Jurkat, Clone E6-1 (cell line): ENCODE results near the gene HBA2.
"Not testable (repeated sequence)": the region's sequence is repeated elsewhere in the genome, so short reads cannot be mapped to it uniquely, and the experiment has no call there.

Experiments used
- DNase-seq: peaks from one replicate; pipeline ENCODE4 v3.0.0-alpha.2; 2011; ENCODE audit warnings: low read depth, low spot score
- H3K4me3 ChIP-seq: 2 replicates; pipeline ENCODE4 v1.5.1; 2011; ENCODE audit warnings: mild to moderate bottlenecking, low read length, control low read depth, moderate library complexity

The HBA2 gene

GRCh38 chr16:170088-170507, 2.6 kb upstream of the HBA2 start:
- not testable (repeated sequence) for DNase-seq, H3K4me3 ChIP-seq

GRCh38 chr16:170788-171187, 1.9 kb upstream of the HBA2 start:
- no peak overlapping the region for H3K4me3 ChIP-seq
- no peak for DNase-seq

- not testable (repeated sequence) for H3K4me3 ChIP-seq, DNase-seq
Measured at GRCh38 chr16:173211-173854, 657 bp downstream of the HBA2 start.

GRCh38 chr16:173928-174769, 1.5 kb downstream of the HBA2 start:
- DNase-seq, result not testable (repeated sequence)

GRCh38 chr16:175011-175949, 2.6 kb downstream of the HBA2 start:
- no peak for DNase-seq
- no peak overlapping the region for H3K4me3 ChIP-seq

More at GRCh38 chr16:173928-174769, 1.5 kb downstream of the HBA2 start:
- H3K4me3 ChIP-seq, result not testable (repeated sequence)

GRCh38 chr16:176006-176405, 3.3 kb downstream of the HBA2 start:
- not testable (repeated sequence) for H3K4me3 ChIP-seq, DNase-seq

- not testable (repeated sequence) for H3K4me3 ChIP-seq, DNase-seq
Measured at GRCh38 chr16:176477-177382, 4.1 kb downstream of the HBA2 start, which contains the start of gene HBA1. HBA1 (plus strand) TSS chr16:176680; CDS start chr16:176717, 37 bp downstream.

- no peak for DNase-seq
- no peak overlapping the region for H3K4me3 ChIP-seq
Measured at GRCh38 chr16:177394-177822, 4.7 kb downstream of the HBA2 start.

GRCh38 chr16:177981-178667, 5.4 kb downstream of the HBA2 start:
- H3K4me3 ChIP-seq, result no peak overlapping the region
- no peak for DNase-seq

- DNase-seq, result no peak
- no peak overlapping the region for H3K4me3 ChIP-seq
Measured at GRCh38 chr16:178668-179015, 6.0 kb downstream of the HBA2 start.

GRCh38 chr16:179211-180092, 6.8 kb downstream of the HBA2 start:
- no peak for DNase-seq

GRCh38 chr16:180101-180675, 7.5 kb downstream of the HBA2 start, which contains the start of gene HBQ1:
HBQ1 (plus strand) TSS chr16:180459; CDS start chr16:180487, 28 bp downstream.
- H3K4me3 ChIP-seq, result peak within 1 kb of the TSS; percentile 40
- DNase-seq, result no peak

More at GRCh38 chr16:179211-180092, 6.8 kb downstream of the HBA2 start:
- no peak overlapping the region for H3K4me3 ChIP-seq

GRCh38 chr16:180681-181564, 8.2 kb downstream of the HBA2 start:
- H3K4me3 ChIP-seq, result peak overlapping the region; percentile 40
- DNase-seq, result peak; percentile 64

GRCh38 chr16:181565-182021, 8.9 kb downstream of the HBA2 start:
- no peak for DNase-seq
- H3K4me3 ChIP-seq, result no peak overlapping the region

- no peak overlapping the region for H3K4me3 ChIP-seq
- no peak for DNase-seq
Measured at GRCh38 chr16:183005-183404, 10.3 kb downstream of the HBA2 start.
